Neural cell (in vitro differentiated cells): ENCODE data around the gene ANKS1B.

Source experiments
- EP300 ChIP-seq: fragments of 450-650 bp; conservative IDR thresholded peaks from 2 replicates; pipeline ENCODE4 v1.6.1; 2014; ENCODE audit warnings: antibody characterized with exemption, mild to moderate bottlenecking, moderate library complexity; ENCODE audit not compliant: poor library complexity, severe bottlenecking
- MXI1 ChIP-seq: fragments of 450-650 bp; conservative IDR thresholded peaks from 2 replicates; pipeline ENCODE4 v1.6.1; 2014; ENCODE audit warnings: antibody characterized with exemption, mild to moderate bottlenecking; ENCODE audit not compliant: poor library complexity, severe bottlenecking
- POLR2AphosphoS5 ChIP-seq: IDR thresholded peaks from 2 replicates; pipeline ENCODE4 v1.6.1; 2012
- RAD21 ChIP-seq: fragments of 450-650 bp; conservative IDR thresholded peaks from 2 replicates; pipeline ENCODE4 v1.6.1; 2014; ENCODE audit warnings: antibody characterized with exemption, mild to moderate bottlenecking, moderate library complexity
- SMC3 ChIP-seq: fragments of 450-650 bp; conservative IDR thresholded peaks from 2 replicates; pipeline ENCODE4 v1.6.1; 2014; ENCODE audit warnings: antibody characterized with exemption, mild to moderate bottlenecking, moderate library complexity; ENCODE audit not compliant: poor library complexity
- TF ChIP-seq, protein P1 (sequence below): fragments of 450-650 bp; IDR thresholded peaks from 2 replicates; pipeline ENCODE4 v1.5.1; 2014; ENCODE audit warnings: antibody characterized with exemption, mild to moderate bottlenecking, moderate library complexity; ENCODE audit not compliant: poor library complexity, severe bottlenecking
- TF ChIP-seq, protein P2 (sequence below): IDR thresholded peaks from 2 replicates; pipeline ENCODE4 v1.6.1; 2012; ENCODE audit warnings: borderline replicate concordance

DNA sequence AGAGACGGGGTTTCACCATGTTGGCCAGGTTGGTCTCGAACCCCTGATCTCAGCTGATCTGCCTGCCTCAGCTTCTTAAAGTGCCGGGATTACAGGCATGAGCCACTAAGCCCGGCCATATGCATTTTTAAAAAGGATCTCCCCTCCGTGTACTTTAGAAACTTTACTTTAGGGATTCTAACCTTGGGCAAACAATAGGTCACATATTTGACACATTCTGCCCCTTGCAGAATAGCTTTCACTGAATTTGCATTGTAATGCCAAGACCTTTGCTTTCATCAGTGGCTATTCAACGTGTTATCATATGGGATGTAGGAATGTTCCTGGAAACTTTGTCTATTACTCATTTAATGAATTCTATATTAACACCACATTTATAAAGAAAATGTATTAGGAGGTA lies 11.4 kb upstream of the ANKS1B start:
- no peak for TF ChIP-seq MXI1
- TF ChIP-seq, protein P1, sequence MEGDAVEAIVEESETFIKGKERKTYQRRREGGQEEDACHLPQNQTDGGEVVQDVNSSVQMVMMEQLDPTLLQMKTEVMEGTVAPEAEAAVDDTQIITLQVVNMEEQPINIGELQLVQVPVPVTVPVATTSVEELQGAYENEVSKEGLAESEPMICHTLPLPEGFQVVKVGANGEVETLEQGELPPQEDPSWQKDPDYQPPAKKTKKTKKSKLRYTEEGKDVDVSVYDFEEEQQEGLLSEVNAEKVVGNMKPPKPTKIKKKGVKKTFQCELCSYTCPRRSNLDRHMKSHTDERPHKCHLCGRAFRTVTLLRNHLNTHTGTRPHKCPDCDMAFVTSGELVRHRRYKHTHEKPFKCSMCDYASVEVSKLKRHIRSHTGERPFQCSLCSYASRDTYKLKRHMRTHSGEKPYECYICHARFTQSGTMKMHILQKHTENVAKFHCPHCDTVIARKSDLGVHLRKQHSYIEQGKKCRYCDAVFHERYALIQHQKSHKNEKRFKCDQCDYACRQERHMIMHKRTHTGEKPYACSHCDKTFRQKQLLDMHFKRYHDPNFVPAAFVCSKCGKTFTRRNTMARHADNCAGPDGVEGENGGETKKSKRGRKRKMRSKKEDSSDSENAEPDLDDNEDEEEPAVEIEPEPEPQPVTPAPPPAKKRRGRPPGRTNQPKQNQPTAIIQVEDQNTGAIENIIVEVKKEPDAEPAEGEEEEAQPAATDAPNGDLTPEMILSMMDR, result no peak
- TF ChIP-seq, protein P2, sequence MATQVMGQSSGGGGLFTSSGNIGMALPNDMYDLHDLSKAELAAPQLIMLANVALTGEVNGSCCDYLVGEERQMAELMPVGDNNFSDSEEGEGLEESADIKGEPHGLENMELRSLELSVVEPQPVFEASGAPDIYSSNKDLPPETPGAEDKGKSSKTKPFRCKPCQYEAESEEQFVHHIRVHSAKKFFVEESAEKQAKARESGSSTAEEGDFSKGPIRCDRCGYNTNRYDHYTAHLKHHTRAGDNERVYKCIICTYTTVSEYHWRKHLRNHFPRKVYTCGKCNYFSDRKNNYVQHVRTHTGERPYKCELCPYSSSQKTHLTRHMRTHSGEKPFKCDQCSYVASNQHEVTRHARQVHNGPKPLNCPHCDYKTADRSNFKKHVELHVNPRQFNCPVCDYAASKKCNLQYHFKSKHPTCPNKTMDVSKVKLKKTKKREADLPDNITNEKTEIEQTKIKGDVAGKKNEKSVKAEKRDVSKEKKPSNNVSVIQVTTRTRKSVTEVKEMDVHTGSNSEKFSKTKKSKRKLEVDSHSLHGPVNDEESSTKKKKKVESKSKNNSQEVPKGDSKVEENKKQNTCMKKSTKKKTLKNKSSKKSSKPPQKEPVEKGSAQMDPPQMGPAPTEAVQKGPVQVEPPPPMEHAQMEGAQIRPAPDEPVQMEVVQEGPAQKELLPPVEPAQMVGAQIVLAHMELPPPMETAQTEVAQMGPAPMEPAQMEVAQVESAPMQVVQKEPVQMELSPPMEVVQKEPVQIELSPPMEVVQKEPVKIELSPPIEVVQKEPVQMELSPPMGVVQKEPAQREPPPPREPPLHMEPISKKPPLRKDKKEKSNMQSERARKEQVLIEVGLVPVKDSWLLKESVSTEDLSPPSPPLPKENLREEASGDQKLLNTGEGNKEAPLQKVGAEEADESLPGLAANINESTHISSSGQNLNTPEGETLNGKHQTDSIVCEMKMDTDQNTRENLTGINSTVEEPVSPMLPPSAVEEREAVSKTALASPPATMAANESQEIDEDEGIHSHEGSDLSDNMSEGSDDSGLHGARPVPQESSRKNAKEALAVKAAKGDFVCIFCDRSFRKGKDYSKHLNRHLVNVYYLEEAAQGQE, result no peak
- no peak for TF ChIP-seq EP300
- no peak for TF ChIP-seq POLR2AphosphoS5
- no peak for TF ChIP-seq SMC3
- no peak for TF ChIP-seq RAD21
